NB4 (cell line): ENCODE results near the gene HS3ST5.
"Not testable (repeated sequence)": the region's sequence is repeated elsewhere in the genome, so short reads cannot be mapped to it uniquely, and the experiment has no call there.

Source experiments
- DNase-seq: peaks from one replicate; pipeline ENCODE4 v3.0.0; 2010; ENCODE audit warnings: low read depth
- H3K4me3 ChIP-seq: one replicate; pipeline ENCODE4 v1.5.1; 2011; ENCODE audit warnings: mild to moderate bottlenecking, low read depth, low read length, moderate library complexity
- MYC ChIP-seq: IDR thresholded peaks from 2 replicates; pipeline ENCODE4 v1.6.1; 2011; ENCODE audit warnings: low read depth, low read length
- POLR2A ChIP-seq: IDR thresholded peaks from 2 replicates; pipeline ENCODE4 v1.6.1; 2011; ENCODE audit warnings: mild to moderate bottlenecking; ENCODE audit not compliant: insufficient read length; ENCODE audit errors: extremely low read depth
- TF ChIP-seq, protein P1 (sequence below): IDR thresholded peaks from one replicate; pipeline ENCODE4 v1.5.1; 2012; ENCODE audit warnings: low read depth, low read length
- TF ChIP-seq, protein P2 (sequence below): IDR thresholded peaks from 2 replicates; pipeline ENCODE4 v1.6.1; 2011; ENCODE audit warnings: low read depth, low read length

HS3ST5 gene

DNA sequence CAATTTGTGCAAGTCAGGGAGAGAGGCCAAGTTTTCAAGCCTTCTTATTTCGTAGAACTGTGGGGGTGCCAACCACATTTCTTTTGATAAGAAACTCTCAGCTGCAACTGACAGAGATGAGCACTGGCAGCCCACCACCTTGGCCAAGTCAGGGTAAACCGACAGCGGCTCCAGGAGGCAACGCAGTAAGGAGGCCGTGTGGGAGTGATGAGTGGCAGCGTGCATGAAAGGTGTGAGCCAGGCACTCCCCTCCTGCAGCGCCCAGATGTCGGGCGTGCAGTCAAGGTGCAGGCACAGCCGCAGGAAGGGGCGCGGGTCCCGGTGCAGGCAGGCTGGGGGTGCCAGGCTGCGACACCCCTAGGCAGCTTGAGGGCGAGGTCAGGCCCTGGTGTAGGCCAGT lies 322.6 kb downstream of the HS3ST5 start:
- TF ChIP-seq, protein P1, sequence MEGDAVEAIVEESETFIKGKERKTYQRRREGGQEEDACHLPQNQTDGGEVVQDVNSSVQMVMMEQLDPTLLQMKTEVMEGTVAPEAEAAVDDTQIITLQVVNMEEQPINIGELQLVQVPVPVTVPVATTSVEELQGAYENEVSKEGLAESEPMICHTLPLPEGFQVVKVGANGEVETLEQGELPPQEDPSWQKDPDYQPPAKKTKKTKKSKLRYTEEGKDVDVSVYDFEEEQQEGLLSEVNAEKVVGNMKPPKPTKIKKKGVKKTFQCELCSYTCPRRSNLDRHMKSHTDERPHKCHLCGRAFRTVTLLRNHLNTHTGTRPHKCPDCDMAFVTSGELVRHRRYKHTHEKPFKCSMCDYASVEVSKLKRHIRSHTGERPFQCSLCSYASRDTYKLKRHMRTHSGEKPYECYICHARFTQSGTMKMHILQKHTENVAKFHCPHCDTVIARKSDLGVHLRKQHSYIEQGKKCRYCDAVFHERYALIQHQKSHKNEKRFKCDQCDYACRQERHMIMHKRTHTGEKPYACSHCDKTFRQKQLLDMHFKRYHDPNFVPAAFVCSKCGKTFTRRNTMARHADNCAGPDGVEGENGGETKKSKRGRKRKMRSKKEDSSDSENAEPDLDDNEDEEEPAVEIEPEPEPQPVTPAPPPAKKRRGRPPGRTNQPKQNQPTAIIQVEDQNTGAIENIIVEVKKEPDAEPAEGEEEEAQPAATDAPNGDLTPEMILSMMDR, result no peak
- TF ChIP-seq POLR2A, result no peak
- TF ChIP-seq, protein P2, sequence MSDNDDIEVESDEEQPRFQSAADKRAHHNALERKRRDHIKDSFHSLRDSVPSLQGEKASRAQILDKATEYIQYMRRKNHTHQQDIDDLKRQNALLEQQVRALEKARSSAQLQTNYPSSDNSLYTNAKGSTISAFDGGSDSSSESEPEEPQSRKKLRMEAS, result no peak
- no peak for TF ChIP-seq MYC
- no peak for DNase-seq
- no peak overlapping the region for H3K4me3 ChIP-seq

DNA sequence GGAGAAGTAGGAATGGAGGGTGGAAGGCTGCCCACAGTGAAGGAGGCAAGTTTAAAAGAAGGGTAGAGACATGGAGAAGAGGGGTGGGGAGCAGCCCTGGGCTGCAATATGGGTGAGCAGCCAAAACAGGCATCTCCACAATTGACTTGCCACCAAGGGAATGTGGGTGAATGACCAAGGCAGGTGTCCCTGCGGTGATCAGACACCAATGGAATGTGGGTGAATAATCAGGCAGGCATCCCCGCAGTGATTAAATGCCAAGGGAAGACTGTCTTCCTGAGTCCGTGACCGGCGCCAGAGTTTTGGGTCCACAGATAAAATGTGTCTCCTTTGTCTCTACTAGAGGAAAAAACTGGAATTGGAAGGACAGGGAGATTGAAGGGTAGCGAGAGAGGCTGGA lies 325.7 kb downstream of the HS3ST5 start:
- H3K4me3 ChIP-seq, DNase-seq: not testable (repeated sequence)

DNA sequence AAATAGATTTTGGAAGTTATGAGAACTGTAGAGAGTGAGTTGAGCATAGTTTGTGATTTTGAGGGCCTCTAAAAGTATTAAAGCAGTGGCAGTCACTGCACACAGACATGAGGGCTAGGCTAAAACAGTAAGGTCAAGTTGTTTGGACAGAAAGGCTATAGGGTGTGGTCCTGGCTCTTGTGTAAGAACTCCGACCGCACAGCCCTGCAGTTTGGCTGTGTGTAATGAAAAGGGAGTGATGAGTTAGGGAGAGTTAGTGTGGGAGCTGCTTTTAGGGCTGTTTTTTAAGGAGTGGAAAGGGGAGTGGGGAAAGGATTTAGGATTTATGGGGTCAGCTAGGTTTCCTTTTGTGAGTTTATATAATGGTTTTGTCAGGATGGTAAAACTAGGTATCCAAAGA lies 328.7 kb downstream of the HS3ST5 start:
- H3K4me3 ChIP-seq, result not testable (repeated sequence)

DNA sequence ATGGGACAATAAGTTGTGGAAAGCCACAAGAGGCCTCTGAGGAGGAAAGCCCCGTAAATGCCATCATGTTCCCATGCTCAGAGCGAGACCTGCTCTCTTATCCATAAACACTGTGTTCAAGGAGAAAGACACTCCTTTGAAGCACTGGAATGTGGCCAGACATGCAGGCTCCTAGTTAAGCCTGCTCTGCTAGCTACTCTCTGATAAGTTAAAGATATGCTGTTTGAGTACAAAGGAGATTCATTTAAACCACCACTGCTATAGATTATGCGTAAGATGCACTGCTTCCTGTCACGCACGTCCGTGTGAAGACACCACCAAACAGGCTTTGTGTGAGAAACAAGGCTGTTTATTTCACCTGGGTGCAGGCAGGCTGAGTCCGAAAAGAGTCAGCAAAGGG lies 331.3 kb downstream of the HS3ST5 start:
- not testable (repeated sequence) for DNase-seq, H3K4me3 ChIP-seq

More for the DNA sequence above, 328.7 kb downstream of the HS3ST5 start:
- not testable (repeated sequence) for DNase-seq

DNA sequence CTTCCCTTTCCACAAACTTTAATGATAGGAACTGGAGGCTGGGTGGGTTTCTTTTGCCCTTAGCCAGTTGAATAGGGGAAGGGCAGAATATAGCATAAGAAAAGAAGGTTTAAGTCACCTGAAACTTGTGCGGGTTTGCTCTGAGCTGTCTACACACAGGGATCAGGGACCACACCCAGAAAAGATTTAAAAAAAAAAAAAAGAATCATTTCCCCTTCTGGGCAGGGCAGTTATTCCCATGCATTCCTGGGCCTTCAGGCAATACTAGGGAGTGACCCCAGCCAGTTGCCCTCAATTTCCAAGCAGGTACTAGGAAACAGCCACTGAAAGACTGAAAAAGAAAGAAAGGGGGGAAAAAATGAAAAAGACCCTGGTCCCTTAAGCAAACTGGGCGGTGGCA lies 332.3 kb downstream of the HS3ST5 start:
- TF ChIP-seq POLR2A (no peak), MYC (no peak)
- TF ChIP-seq, protein P2, result no peak
- DNase-seq, result no peak
- no peak overlapping the region for H3K4me3 ChIP-seq

DNA sequence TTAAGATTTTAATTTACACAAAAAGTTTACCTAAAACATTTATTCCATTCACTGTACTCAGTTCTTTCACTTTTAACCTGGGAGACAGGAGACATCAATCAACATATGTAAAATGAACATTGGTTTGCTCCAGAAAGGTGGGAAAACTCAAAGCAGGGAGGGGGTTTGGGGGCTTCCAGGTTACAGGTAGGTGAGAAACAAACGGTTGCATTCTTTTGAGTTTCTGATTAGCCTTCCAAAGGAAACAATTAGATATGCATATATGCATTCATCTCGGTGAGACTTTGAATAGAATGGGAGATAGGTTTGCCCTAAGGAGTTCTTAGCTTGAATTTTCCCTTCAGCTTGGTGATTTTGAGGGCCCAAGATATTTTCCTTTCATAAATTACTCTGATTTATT lies 333.6 kb downstream of the HS3ST5 start:
- no peak overlapping the region for H3K4me3 ChIP-seq
- no peak for DNase-seq
- no peak for TF ChIP-seq MYC
- TF ChIP-seq, protein P2, result no peak
- TF ChIP-seq POLR2A, result no peak
- TF ChIP-seq, protein P1, result no peak

DNA sequence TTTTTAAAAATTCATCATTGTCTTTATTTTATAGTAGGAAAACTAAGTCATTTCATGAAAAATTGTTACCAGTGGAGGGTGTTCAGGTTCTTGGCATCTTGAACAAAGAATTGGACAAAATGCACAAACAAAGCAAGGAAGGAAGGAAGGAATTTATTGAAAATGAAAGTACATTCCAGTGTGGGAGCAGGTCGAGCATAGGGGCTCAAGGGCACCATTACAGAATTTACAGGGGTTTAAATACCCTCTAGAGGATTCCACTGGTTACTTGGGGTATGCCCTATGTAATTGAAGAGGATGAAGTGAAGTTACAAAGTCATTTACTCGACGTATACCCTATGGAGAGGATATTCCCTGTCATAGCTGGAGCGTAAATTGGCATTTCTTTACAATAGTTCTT lies 334.5 kb downstream of the HS3ST5 start:
- no peak for DNase-seq
- TF ChIP-seq, protein P2, result no peak
- TF ChIP-seq MYC, result no peak
- TF ChIP-seq, protein P1, result no peak
- no peak for TF ChIP-seq POLR2A
- no peak overlapping the region for H3K4me3 ChIP-seq

DNA sequence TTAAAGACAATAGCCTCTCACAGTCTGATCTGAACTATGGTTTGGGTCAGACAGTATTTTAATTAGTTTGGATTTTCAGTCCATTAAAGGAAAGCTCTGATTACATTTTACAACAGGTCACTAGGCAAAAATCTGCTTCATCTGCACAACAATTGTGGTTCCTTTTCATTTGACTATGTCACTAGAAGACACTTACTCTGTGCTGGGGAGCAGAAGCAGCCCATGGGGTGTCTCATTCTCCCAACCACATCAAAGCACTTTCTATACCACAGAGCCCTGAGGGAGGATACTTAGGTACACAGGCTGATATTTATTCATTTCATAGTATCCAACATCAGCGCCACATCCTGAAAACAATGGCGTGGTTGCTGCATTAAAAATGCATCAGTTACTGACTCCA lies 335.3 kb downstream of the HS3ST5 start:
- TF ChIP-seq, protein P2, result no peak
- TF ChIP-seq MYC (no peak), POLR2A (no peak)
- TF ChIP-seq, protein P1, result no peak
- no peak overlapping the region for H3K4me3 ChIP-seq
- no peak for DNase-seq
